Measurements from ENCODE around the gene SLC15A3.
"Not testable (repeated sequence)": the region's sequence is repeated elsewhere in the genome, so short reads cannot be mapped to it uniquely, and the experiment has no call there.

The SLC15A3 gene

DNA sequence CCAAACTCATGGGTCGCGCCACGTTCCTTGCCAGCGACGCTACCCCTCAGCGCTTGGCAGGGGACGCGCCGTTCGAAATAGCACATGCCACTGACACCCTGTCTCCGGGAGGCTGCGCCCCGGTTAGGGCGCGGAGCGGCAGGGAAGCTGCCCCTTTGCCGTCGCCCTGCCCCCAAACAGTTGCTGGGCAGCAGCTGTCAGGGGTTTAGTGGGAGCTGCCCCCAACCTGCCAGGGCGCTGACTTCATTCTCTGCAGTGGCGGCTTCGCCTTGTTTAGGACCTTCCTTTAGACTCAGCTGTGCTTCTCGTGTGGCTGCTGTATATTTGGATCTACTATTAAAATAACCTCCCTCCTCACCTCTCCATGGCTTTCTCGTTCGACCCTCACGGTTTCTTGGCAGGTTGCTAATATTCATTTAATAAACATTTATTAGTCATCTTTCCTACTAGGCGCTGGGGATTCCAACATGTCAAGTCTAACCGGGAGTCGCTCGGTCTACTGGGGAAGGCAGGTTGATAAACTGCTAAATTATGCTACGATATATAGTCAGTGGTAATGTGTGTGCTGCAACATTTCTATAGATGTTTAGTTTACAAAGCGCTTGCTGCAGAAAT is 37.2 kb downstream of the SLC15A3 start:
- peak; percentile 58 for DNase-seq (ENCODE audit: low read depth, low spot score)

DNA sequence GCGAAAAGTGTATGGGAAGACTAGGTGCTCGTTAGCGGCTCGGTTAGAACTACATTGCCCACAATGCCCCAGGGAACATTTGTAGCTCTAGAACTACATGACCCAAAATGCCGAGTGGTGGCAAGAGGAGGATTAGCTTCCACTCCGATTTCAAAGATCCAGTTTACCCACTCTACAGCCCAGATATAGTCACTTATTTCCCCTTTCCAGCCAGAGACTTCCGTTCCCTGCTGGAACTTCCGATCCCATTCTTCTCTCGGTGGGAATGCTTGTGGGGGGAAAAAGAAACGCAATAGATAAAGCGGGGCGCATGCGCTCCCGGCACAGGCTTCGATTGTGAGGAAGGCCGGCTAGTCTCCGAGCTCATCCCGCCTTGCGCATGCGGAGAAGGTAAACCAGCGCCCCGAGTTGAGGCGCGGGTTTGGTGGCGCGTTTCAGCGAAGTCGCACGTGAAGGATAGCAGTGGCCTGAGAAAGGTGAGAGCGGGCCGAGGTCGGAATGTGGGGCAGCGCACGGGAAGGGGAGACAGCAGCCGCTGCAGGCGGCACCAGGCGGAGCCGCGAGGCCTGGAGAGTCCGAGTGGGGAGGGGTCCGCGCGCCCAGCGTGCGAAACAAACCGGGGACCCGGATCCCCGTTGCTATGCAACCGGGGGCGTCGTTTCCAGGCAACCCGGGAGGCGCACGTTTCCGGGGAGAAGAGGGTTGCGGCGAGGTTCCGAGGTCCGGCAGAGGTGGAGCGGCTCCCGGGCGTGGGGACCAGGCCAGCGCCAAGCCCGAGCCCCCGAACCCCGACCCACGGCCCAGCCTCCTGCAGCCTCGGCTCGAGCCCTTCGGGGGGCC is 38.0 kb downstream of the SLC15A3 start, which contains the start of gene TMEM109:
TSS of gene TMEM109 (plus strand) at position 366 of the 840 bp plus-strand sequence. CDS start 5,536 bp downstream, outside the sequence.
- peak; percentile 92 for DNase-seq (ENCODE audit: low read depth, low spot score)

DNA sequence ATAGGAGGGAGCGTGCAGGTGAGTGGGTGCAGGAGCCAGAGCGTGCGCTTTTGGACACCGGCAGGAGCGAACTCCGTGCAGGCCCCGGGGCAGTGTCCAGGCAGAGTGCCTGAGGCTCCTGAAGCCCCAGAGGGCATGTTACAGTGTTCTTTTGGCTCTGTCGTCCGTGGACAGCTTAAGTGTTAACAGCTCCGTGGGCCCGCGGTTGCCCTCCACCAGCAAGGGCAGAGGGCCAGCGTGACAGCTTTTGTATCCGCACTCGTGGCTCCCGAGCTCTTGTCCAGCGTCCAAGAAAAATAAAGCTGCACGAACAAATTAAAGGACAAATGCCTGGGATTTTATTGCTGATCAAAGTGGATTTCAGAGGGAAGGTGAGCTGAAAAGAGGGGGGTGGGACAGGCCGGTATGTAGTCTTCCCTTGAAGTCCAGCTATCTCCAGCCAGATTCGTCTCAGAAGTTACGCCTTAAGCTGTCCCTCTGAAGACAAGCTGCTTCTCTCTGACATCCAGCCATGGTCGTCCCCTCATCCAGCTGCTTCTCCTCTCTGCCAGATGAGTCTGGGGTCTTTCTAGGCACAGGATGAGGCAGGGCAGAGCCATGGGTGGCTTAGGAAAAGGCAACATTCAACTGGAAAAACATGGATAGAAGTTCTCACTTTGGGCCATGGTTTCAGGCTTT is 39.0 kb downstream of the SLC15A3 start:
- no peak for DNase-seq (ENCODE audit: low read depth, low spot score)

DNA sequence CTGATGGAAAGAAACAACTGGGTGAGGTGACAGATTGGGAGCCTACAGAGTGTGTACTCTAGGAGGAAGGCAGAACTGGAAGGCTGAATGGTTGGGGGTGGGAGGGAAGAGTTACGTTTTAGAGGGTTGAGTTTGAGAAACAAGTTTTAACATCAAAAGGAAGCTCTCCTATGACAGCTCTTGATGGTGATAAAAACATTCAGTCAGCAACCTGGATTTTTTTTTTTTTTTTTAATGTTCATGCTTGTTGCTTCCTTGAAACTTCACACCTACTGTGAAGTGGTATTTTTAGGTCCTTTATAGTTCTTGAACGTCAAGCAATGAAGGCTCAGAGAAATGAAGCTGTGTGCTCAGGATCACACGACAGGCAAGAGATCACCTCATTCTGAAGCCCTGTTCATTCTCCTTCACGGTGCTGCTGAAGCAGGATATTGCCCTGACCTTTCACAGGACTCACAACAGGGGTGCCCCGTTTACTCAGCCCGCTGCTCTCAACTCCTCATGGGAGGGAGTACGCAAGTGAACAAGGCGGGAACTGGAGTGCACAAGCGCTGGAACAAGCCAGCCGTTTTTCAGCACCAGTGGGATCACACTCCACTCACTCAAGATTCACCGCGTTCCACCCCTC is 39.6 kb downstream of the SLC15A3 start:
- no peak for DNase-seq (ENCODE audit: low read depth, low spot score)

GRCh38 chr11:60910711-60911380 is 41.1 kb downstream of the SLC15A3 start:
- no peak for DNase-seq (ENCODE audit: low read depth, low spot score)

DNA sequence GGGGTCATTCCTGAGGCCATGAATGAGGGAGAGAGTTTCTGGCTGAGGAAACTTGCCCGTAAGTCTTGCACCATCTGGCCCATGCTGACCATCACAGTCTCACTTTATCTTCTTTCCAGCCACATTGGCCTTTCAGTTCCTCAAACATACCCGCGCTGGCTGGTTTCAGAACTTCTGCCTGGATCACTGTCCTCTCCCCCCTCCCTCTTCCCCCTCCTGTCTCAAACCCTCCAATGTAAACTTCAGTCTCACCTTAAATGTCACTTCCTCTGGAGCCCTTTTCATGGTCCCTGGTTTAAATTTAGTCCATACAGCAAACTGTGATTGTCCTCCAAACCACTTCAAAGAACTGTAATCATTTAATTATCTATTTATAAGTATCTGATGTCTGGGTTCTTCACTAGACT is 41.7 kb downstream of the SLC15A3 start:
- DNase-seq (ENCODE audit: low read depth, low spot score), result no peak

- DNase-seq (ENCODE audit: low read depth, low spot score), result not testable (repeated sequence)
Measured at GRCh38 chr11:60909680-60910280, 42.2 kb downstream of the SLC15A3 start.

- DNase-seq (ENCODE audit: low read depth, low spot score), result no peak
Measured at GRCh38 chr11:60908803-60909202, 43.2 kb downstream of the SLC15A3 start.

- peak; percentile 98 for DNase-seq (ENCODE audit: low read depth, low spot score)
Measured at GRCh38 chr11:60906132-60906972, 45.6 kb downstream of the SLC15A3 start, which contains the start of gene PRPF19. Gene PRPF19 (minus strand): TSS chr11:60906585. CDS start chr11:60906382, 203 bp downstream.

DNA sequence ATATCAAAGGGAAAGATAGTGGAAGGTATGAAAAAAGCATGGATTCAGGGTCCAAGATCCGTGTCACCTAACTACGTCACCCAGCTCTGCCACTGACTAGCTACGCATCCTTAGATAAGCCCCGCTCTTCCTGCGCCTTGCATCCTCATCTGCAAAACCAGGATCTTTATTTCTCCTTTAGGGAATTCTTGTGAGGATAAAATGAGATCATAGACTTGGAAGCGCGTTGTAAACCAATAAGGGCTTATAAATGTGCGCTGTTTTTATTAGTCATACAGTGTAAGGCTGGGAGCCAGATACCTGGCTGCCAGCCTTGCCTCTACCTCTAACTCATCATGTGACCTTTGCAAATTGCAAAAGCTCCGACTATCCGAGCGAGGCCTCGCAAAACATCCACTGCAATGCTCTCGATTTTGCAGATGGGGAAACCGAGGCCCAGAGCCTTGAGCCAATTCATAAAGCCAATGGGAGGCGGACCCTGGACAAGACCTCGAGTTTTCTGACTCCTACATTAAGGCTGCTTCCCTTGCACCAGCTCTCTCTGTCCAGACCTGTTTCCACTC is 46.3 kb downstream of the SLC15A3 start:
- DNase-seq (ENCODE audit: low read depth, low spot score), result peak; percentile 54

- no peak for DNase-seq (ENCODE audit: low read depth, low spot score)
Measured at GRCh38 chr11:60905047-60905446, 46.9 kb downstream of the SLC15A3 start.

DNA sequence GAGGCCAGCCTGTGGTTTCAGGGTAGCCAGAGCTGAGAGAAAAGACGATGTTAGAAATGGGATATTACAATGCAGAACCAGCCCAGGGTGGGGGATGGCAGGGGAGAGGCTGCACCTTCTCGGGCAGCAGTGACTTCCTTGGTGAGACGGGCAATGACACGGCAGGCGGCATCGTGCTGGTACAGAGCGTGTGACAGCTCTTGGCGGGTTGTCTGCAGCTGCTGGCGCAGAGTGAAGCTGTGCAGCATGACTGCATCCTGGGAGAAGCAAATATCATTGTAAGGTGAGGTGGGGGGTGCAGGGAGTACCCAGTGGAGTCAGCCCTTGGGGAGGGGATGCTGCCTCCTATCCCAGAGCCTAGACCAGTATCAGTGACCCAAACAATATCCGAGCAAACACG is 49.4 kb downstream of the SLC15A3 start:
- no peak for DNase-seq (ENCODE audit: low read depth, low spot score)

GRCh38 chr11:60900673-60901404 is 51.1 kb downstream of the SLC15A3 start:
- peak; percentile 83 for DNase-seq (ENCODE audit: low read depth, low spot score)

- no peak for DNase-seq (ENCODE audit: low read depth, low spot score)
Measured at GRCh38 chr11:60899977-60900376, 52.0 kb downstream of the SLC15A3 start.

- peak; percentile 87 for DNase-seq (ENCODE audit: low read depth, low spot score)
Measured at GRCh38 chr11:60899046-60899936, 52.7 kb downstream of the SLC15A3 start.

- DNase-seq (ENCODE audit: low read depth, low spot score), result no peak
Measured at GRCh38 chr11:60897496-60897895, 54.5 kb downstream of the SLC15A3 start.

DNA sequence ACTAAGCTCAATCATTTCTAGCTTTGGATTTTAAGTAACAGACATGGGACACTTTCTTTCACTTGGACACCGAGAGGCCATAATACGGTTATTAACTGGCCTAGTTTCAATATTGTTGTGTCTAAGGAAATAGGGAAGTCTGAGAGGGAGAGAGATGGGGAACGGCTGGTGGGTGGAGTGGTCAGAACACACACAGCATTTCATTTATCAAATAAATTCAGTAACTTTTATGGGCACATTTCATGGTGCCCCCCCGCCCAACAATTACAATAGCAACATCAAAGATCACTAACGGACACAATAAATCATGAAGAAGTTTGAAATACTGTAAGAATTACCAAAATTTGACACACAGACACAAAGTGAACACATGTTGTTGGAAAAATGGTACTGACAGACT is 56.3 kb downstream of the SLC15A3 start:
- no peak for DNase-seq (ENCODE audit: low read depth, low spot score)
